Tibial artery (tissue), 4 donors: ENCODE data around the gene SLC25A26.
"Not testable (repeated sequence)": the region's sequence is repeated elsewhere in the genome, so short reads cannot be mapped to it uniquely, and the experiment has no call there.

Experiments
- DNase-seq, 2 donors: peaks; one replicate each; pipeline ENCODE4 v3.0.0-alpha.2; 2019
- H3K27ac ChIP-seq, 2 donors: fragments of 200-600 bp; sonication (generic) in 1 of 2; 1 replicate in 1 of 2; 2 replicates in 1 of 2; pipeline ENCODE4 v1.5.1; 2018 to 2019; ENCODE audit warnings: mild to moderate bottlenecking in 1 of 2
- H3K27me3 ChIP-seq, 2 donors: fragments of 200-600 bp; sonication (generic) in 1 of 2; one replicate each; pipeline versions ENCODE4 v1.5.1 to v1.6.0; 2016 to 2019
- H3K36me3 ChIP-seq, 3 donors: fragments of 200-600 bp; sonication (generic) in 2 of 3; one replicate each; pipeline ENCODE4 v1.5.1; 2016 to 2019; ENCODE audit warnings: mild to moderate bottlenecking in 2 of 3
- H3K4me1 ChIP-seq, 4 donors: fragments of 200-600 bp; sonication (generic) in 2 of 4; 1 replicate in 3 of 4; 2 replicates in 1 of 4; pipeline ENCODE4 v1.5.1; 2016 to 2019
- H3K4me3 ChIP-seq, 2 donors: fragments of 200-600 bp; sonication (generic) in 1 of 2; 1 replicate in 1 of 2; 2 replicates in 1 of 2; pipeline ENCODE4 v1.5.1; 2018 to 2019; ENCODE audit warnings: mild to moderate bottlenecking in 2 of 2
- H3K9me3 ChIP-seq, 3 donors: fragments of 200-600 bp; sonication (generic) in 1 of 3; one replicate each; pipeline ENCODE4 v1.5.1; 2016 to 2019
- CTCF ChIP-seq, 2 experiments: fragments of 200-600 bp in 1 of 2; fragments of 450-650 bp in 1 of 2; IDR thresholded peaks; one replicate each; pipeline ENCODE4 v1.5.1; 2017 to 2019; ENCODE audit warnings: antibody characterized with exemption in 2 of 2, mild to moderate bottlenecking in 1 of 2, moderate library complexity in 1 of 2
- intact Hi-C: fragments of 100-400 bp; cut with DNase I; formaldehyde crosslinking; loops from one replicate; pipeline ENCODE4 v1.15.0; 2023; ENCODE audit warnings: low total_unique reads

The SLC25A26 gene

GRCh38 chr3:66303491-66303901, 82.7 kb downstream of the SLC25A26 start:
- no peak for DNase-seq
- Histone ChIP-seq H3K4me1 (no peaks in the 10 kb centered on the region), H3K36me3 (no peaks in the 10 kb centered on the region), H3K9me3 (no peaks in the 10 kb centered on the region), H3K27me3 (no peaks in the 10 kb centered on the region), H3K4me3 (no peak overlapping the region), H3K27ac (no peak overlapping the region)
- no peak for TF ChIP-seq CTCF (IDR thresholded peaks at IDR 0.05)
- intact Hi-C loops: no loop called here

GRCh38 chr3:66304293-66304692, 83.5 kb downstream of the SLC25A26 start:
- no peak for TF ChIP-seq CTCF (IDR thresholded peaks at IDR 0.05)
- Histone ChIP-seq H3K36me3 (no peaks in the 10 kb centered on the region), H3K27ac (no peak overlapping the region), H3K27me3 (no peaks in the 10 kb centered on the region), H3K4me1 (no peaks in the 10 kb centered on the region), H3K4me3 (no peak overlapping the region), H3K9me3 (no peaks in the 10 kb centered on the region)
- no peak for DNase-seq
- intact Hi-C loops: no loop called here

DNA sequence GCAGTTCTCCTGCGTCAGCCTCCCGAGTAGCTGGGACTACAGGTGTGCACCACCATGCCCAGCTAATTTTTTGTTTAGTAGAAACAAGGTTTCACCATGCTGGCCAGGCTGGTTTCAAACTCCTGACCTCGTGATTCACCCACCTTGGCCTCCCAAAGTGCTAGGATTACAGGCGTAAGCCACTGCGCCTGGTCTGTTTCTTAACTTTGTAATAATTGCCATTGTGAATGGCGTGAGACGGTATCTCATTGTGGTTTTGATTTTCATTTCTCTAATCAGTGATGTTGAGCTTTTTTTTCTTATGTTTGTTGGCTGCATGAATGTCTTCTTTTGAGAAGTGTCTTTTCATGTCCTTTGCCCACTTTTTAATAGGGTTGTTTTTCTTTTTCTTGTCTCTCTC, 85.3 kb downstream of the SLC25A26 start:
- H3K27ac ChIP-seq, DNase-seq, H3K27me3 ChIP-seq, H3K36me3 ChIP-seq, H3K4me3 ChIP-seq, H3K9me3 ChIP-seq, H3K4me1 ChIP-seq, intact Hi-C loops: not testable (repeated sequence)

DNA sequence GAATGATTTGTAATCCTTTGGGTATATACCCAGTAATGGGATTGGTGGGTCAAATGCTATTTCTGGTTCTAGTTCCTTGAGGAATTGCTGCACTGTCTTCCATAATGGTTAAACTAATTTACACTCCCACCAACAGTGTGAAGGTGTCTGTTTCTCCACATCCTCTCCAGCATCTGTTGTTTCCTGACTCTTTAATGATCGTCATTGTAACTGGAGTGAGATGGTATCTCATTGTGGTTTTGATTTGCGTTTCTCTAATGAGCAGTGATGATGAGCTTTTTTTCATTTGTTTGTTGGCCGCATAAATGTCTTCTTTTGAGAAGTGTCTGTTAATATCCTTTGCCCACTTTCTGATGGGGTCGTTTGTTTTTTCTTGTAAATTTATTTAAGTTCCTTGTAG, 86.2 kb downstream of the SLC25A26 start:
- H3K9me3 ChIP-seq: peaks cover 0 to 13% (median 0%) of the 10 kb centered on the region in 3 donors
- H3K27me3 ChIP-seq, intact Hi-C loops, H3K4me3 ChIP-seq, H3K27ac ChIP-seq, DNase-seq, H3K4me1 ChIP-seq, H3K36me3 ChIP-seq: not testable (repeated sequence)

GRCh38 chr3:66312039-66312438, 91.2 kb downstream of the SLC25A26 start:
- no peak for TF ChIP-seq CTCF (IDR thresholded peaks at IDR 0.05)
- H3K4me1 ChIP-seq: no peaks in the 10 kb centered on the region
- no peaks in the 10 kb centered on the region for H3K27me3 ChIP-seq
- peaks cover 0 to 4% (median 0%) of the 10 kb centered on the region in 3 donors for H3K36me3 ChIP-seq
- no peak for DNase-seq
- intact Hi-C loops: no loop called here
- H3K4me3 ChIP-seq: no peak overlapping the region
- H3K27ac ChIP-seq: no peak overlapping the region
- H3K9me3 ChIP-seq: peaks cover 0 to 24% (median 0%) of the 10 kb centered on the region in 3 donors

GRCh38 chr3:66314455-66314854, 93.7 kb downstream of the SLC25A26 start:
- no peak overlapping the region for H3K27ac ChIP-seq
- intact Hi-C loops: no loop called here
- TF ChIP-seq CTCF (IDR thresholded peaks at IDR 0.05): no peak

GRCh38 chr3:66317750-66318376, 97.1 kb downstream of the SLC25A26 start:
- no peak for DNase-seq
- Histone ChIP-seq H3K4me3 (no peak overlapping the region), H3K9me3 (peaks cover 0 to 7% (median 0%) of the 10 kb centered on the region in 3 donors), H3K4me1 (no peaks in the 10 kb centered on the region), H3K36me3 (no peaks in the 10 kb centered on the region), H3K27ac (no peak overlapping the region), H3K27me3 (no peaks in the 10 kb centered on the region)
- no peak for TF ChIP-seq CTCF (IDR thresholded peaks at IDR 0.05)
- intact Hi-C loops: no loop called here

More at GRCh38 chr3:66314455-66314854, 93.7 kb downstream of the SLC25A26 start:
- no peaks in the 10 kb centered on the region for H3K27me3 ChIP-seq
- H3K4me1 ChIP-seq: no peaks in the 10 kb centered on the region
- H3K36me3 ChIP-seq: peaks cover 0 to 4% (median 0%) of the 10 kb centered on the region in 3 donors
- no peak overlapping the region for H3K4me3 ChIP-seq
- DNase-seq: no peak
- peaks cover 0 to 24% (median 0%) of the 10 kb centered on the region in 3 donors for H3K9me3 ChIP-seq
